ENCODE results near the gene GALNT7. TPM values are rescaled to one million over a fixed set of nuclear protein-coding genes. Genes with fewer than 3 reads are reported as not detected.
A peak's percentile ranks its signal among the peaks of the same experiment; 100 is the strongest.

The GALNT7 gene
- total and polyA plus RNA-seq, 11 donors: 2.3 to 12.8 (median 6.0) TPM

DNA sequence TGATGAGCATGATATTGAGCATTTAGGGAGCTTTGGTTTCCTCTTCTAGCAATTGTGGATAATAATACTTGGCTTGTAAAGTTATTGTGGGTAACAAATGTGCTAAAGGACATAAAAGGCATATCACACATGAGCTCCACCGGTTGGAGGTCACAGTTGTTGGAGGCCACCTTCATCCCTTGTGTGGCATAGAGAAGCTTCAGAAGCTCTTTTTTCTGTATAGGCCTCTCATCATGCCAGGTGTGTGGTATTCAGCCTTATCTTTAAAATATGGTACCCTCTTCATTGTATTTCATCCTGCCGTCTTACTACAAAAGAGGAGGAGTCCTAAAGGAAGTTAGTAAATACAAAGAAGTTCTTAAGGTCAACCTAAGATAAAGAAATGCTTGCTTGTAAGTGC lies 99.1 kb downstream of the GALNT7 start:
- intact Hi-C loops (cut with DNase I): no loop called here
- 80 to 91% (median 88%) methylated on average over 2 of the region's 2 CpGs for WGBS, 4 donors
- Histone ChIP-seq H3K27me3 (no peaks in the 10 kb centered on the region), H3K4me3 (no peak overlapping the region), H3K36me3 (no peaks in the 10 kb centered on the region), H3K27ac (no peak overlapping the region), H3K9me3 (no peaks in the 10 kb centered on the region), H3K4me1 (peaks cover 0 to 27% (median 14%) of the 10 kb centered on the region in 12 donors)
- no peak for DNase-seq
- ATAC-seq: no peak
- TF ChIP-seq CTCF (IDR thresholded peaks at IDR 0.05) (no peak), POLR2A (IDR thresholded peaks at IDR 0.05) (no peak)

DNA sequence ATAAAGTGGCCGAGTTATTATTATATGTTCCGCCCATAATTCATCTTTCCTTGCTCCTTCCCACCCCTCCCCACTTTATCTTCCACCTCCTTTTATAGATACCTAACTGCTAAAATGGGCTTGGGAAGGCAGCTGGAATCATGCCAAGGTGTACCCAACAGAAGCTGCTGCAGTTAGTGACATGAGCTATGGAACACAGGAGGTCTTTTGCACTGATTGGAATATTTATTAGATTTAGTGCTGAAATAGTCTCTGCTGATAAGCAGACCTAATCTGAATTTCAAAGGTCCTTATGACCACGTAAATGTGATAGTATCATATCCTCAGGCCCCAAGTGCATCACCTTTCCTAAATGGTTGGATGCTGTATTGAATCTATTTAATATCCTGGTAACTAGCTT lies 100.7 kb downstream of the GALNT7 start:
- intact Hi-C loops (cut with DNase I): no loop called here
- H3K27ac ChIP-seq: no peak overlapping the region
- 78 to 91% (median 86%) methylated on average over 3 of the region's 3 CpGs for WGBS, 4 donors
- DNase-seq (no peak), ATAC-seq (no peak)
- H3K4me1 ChIP-seq: peaks cover 0 to 25% (median 14%) of the 10 kb centered on the region in 12 donors
- no peak overlapping the region for H3K4me3 ChIP-seq
- TF ChIP-seq POLR2A (IDR thresholded peaks at IDR 0.05) (no peak), CTCF (IDR thresholded peaks at IDR 0.05) (no peak)
- H3K36me3 ChIP-seq: no peaks in the 10 kb centered on the region
- H3K27me3 ChIP-seq: no peaks in the 10 kb centered on the region
- H3K9me3 ChIP-seq: no peaks in the 10 kb centered on the region

DNA sequence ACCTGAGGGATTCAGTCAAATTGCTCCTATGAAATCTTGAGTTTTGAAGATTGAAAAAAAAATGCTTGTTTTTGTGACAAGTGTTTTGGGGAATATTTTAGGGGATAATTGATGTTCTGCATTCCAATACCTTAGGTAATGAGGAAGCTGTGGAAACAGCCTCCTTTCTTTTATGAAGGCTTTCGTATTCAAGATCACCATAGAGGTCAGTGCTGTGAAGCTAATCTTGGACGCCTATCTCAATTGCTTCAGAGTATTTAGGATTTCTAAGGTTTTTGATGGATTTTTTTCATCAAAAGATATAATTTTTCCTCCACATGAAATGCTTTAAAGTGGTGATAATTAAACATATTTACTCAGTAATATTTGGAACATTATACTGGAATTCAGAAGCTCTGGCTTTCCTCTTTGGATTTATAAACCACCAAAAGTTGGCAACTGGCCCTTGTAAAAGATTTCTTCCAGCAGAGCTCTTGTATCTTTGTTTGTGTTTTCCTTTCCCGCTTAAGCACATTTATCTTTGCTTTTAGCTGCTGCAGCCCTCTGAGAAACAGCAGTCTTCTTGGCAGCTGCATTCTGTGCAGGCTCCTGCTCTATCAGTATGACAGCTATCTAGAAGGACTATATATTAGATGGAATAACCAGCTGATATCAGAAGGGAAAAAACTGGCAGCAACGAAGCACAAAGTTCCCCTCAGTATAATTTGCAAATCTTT lies 101.9 kb downstream of the GALNT7 start:
- TF ChIP-seq CTCF (IDR thresholded peaks at IDR 0.05): no peak
- TF ChIP-seq POLR2A (IDR thresholded peaks at IDR 0.05): no peak
- Histone ChIP-seq H3K4me3 (no peak overlapping the region), H3K4me1 (peaks cover 0 to 17% (median 8%) of the 10 kb centered on the region in 12 donors), H3K27me3 (no peaks in the 10 kb centered on the region), H3K9me3 (no peaks in the 10 kb centered on the region), H3K27ac (no peak overlapping the region), H3K36me3 (no peaks in the 10 kb centered on the region)
- 29 to 34% (median 30%) methylated on average over 4 of the region's 4 CpGs for WGBS, 4 donors
- DNase-seq (no peak), ATAC-seq (peak in 3 of 4 donors; percentile 43 to 49 (median 44))
- intact Hi-C loops (cut with DNase I): no loop called here

DNA sequence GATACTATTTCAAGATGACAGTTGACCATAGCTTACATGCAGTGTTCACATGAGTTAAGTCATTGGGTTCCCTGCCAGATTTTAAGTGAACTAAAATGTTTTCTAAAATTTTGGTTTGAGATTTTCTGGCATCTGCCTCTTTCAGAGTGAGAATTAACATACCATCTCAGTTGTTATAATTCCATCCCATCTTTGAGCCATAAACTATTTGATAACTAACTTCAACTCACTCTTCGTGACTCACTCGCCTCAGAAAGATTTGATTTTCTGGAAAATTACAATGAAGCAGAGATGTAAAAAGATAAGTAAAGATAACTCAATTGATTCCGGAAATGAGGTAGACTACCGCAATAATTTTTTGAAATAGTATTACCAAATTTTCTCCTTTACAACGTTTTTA lies 103.7 kb downstream of the GALNT7 start:
- Histone ChIP-seq H3K36me3 (no peaks in the 10 kb centered on the region), H3K9me3 (no peaks in the 10 kb centered on the region), H3K27me3 (no peaks in the 10 kb centered on the region), H3K4me3 (no peak overlapping the region), H3K27ac (no peak overlapping the region), H3K4me1 (peaks cover 0 to 17% (median 8%) of the 10 kb centered on the region in 12 donors)
- 85 to 93% (median 88%) methylated on average over 5 of the region's 5 CpGs for WGBS, 4 donors
- DNase-seq: no peak
- ATAC-seq: no peak
- intact Hi-C loops (cut with DNase I): no loop called here
- no peak for TF ChIP-seq POLR2A (IDR thresholded peaks at IDR 0.05)
- TF ChIP-seq CTCF (IDR thresholded peaks at IDR 0.05): no peak

Measured in heart left ventricle (tissue), 16 donors.